ENCODE measurements around the gene SRBD1.

The SRBD1 gene

DNA sequence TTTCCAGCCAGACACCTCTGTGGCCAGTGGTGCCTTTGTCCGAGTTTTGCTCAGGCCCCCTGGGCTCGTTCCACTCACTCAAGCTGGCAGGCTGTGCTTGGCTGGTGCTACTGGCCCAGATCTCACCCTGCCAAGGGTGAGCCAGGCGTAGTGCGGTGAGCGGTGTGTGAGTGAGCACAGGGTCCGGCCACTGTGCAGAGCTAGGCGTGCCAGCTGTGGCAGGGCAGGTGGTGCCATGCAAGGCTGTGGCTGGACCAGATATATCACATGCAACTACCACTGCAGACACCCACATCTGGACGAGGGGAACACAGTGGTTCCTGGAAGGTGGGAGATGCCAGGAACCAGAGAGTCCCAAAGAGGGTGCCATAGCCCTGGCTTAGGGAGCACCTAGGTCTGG, 70.1 kb downstream of the SRBD1 start:
- no peak for DNase-seq

- no peak for DNase-seq
These were observed 77.3 kb downstream of the SRBD1 start for GRCh38 chr2:45533771-45534170.

DNA sequence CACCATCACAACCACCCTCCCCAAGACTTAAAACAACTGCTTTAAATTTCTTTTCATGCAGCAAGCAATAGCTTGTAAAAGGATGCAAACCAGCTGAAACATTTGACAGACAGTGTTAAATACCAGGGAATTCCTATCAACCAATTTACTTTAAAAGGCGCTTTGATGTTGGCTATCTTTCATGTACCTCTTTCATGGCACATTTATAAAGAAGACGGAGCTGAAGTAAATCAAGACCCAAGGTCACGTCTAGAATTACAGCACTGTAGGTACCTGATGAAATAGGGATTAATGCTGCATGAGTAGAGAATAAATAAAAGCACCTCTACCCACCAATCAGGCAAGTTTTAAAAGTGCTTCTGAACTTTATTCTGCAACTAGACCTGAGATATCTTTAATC, 78.9 kb downstream of the SRBD1 start:
- no peak for DNase-seq

DNA sequence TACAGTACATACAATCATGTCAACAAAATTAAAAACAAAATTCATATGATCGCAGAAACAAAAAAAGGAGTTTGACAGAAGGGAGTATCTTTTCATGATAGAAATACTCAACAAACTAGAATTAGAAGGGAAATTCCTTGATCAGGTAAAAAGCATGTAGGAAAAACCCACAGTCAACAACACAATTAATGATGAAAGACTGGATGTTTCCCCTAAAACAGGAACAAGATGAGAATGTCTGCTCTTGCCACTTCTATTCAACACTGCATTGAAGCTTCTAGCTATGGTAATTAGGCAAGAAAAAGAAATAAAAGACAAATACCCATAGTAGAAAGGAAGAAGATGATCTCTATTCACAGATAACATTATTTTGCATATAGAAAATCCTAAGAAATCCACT, 87.1 kb downstream of the SRBD1 start:
- DNase-seq: no peak

- no peak for DNase-seq
These were observed 92.5 kb downstream of the SRBD1 start for GRCh38 chr2:45518546-45518945.

DNA sequence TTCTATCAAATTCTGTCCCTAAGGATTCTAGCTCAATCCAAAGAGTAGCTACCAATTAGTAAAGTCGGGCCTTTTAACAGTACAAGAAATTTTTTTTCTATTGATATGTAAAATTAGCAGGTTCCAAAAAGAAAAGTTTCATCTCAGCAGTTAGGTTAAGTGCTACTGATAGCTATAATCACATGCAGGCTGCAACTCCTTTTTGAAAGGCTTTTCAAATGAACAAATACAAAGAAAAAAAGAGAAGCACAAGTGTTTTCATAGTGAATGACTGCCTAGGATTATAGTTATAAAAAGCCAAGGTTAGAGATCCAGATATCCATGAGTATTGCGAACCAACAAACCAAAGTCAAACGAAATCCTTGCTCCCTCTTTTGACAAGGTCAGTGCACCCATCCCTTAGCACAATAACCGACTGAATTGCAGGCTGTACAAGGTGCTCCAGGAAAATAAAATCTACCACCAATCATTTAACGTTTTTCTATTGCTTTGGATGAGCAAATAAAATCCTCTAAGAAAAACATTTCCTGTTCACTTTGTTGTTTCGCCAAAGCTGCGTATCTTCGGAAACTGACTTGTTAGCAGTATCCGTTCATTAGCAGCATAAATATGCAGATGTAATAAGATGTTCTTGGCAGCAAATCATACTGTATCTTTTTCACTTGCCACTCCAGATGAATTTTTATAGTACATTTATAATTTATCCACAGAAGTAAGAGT, 100.2 kb downstream of the SRBD1 start:
- no peak for DNase-seq

GRCh38 chr2:45506756-45507155, 104.3 kb downstream of the SRBD1 start:
- DNase-seq: no peak

DNA sequence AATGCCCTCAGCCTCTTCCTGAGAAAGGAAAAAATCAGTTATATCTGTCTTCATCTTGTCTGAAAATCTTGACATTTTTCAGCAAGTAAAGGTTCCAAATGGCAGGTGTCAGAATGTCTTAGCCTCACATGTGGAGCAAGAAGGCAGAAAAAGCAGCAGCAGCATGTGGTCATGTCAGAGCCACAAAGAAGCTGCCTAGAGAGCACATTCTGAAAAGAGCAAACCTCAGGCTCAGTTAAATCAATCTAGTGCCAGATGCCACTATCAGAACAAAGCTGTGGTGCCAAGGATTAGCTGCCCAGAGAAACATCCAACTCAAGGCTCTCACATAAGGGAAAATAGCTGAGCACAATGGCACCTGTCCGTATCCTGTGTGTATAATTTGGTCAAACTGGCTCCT, 105.9 kb downstream of the SRBD1 start:
- DNase-seq: no peak

DNA sequence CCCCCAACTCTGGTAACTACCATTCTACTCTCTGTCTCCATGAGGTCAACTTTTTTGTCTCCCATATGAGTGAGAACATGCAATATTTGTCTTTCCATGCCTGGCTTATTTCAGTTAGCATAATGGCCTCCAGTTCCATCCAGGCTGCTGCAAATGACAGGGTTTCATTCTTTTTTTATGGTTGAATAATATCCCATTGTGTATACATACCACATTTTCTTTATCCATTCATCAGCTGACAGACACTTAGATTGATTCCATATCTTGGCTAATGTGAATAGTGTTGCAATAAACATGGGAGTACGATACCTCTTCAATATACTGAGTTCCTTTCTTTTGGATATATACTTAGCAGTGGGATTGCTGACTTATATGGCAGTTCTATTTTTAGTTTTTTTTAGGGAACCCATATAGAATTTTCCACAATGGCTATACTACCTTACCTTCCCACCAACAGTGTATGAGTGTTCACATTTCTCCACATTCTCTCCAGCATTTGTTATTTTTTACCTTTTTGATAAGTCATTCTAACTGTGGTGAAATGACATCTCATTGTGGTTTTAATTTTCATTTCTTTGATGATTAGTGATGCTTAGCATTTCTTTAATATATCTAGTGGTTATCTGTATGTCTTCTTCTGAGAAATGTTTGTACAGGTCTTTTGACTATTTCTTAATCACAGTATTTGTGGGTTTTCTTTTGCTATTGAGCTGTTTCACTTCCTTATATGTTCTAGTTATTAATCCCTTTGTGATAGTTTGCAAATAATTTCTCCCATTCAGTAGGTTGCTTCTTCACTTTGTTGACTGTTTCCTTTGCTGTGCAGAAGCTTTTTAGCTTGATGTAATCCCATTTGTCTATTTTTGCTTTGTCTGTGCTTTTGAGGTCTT, 112.2 kb downstream of the SRBD1 start:
- DNase-seq: no peak

GRCh38 chr2:45497355-45497754, 113.7 kb downstream of the SRBD1 start:
- DNase-seq: no peak

DNA sequence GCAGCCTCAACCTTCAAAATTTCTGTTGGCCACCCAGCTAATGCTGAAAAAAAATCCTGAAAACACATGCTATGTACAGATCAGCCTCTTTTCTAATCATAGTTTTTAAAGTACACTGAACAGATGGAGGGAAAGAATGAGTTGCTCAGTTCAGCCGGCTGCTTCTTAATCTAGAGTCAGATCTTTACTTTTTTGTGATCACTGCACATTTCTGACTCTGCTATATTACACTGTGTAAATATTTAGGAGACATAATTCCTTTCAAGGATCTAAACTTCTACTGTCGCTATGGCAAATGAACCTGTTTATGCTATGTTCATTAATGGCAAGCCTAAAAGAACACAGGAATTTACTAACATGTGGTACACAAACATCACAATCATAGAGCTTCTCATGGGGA, 114.2 kb downstream of the SRBD1 start:
- DNase-seq: no peak

DNA sequence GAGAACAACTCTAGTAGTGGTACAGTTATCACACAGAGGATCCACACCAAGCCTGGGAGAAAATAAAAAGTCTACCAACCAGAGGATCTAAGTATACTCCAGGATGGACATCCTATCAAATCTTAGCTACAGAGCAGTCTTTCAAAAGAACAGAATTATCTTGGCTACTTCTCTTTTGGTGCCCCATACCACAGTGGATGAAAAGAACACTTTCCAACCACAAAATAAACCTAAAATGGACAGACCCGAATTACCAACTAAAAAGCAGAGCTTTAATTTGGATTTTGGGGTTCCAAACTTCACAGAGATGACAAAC, 116.1 kb downstream of the SRBD1 start:
- DNase-seq: no peak

DNA sequence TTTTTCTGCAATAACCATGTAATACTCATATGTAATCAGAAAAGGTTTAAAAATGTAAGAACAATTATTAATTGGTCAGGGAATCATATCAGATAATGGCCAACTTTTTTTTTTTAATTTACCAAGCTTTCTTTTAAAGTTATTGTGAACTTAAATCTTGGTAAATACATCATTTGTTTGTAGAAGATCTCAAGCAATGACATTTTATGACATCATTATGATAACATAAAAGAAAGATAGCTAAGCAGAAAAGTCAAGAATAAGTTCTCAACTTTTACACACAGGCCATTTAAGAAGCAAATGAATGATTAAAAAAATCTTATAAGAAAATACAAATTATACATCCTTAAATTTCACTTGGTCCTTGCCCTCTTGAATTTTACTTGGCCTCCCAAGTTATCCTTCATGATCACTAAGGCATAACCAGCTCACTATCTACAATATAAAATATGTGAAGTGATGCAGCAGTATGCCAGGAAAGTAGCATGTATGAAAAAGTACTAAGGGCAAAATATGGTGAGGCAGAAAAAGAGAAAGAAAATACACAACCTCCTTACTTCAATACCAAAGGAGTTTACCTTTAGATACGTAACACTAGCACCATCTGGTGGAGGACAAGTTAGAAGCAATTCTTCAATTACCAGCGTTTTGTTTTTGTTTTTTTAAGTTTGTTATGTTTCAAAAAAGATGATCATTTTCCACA, 116.6 kb downstream of the SRBD1 start:
- DNase-seq: no peak

DNA sequence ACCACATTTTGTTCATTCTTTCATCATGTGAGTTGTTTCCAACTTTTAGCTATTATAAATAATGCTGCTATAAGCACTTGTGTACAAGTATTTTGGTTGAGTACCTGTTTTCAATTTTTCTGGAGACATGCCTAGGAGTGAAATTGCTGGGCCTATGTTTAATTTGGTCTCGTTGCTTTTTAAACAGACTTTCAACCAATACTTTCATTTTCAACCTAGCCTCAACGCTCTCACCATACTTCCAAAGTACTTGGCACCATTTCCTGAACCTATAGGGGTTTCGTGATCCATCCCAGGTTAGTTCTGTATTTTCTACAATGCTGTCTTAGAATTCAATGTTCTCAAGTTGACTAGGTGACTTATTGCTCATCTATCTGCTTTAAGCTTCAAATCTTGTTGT, 126.1 kb downstream of the SRBD1 start:
- DNase-seq: no peak

DNA sequence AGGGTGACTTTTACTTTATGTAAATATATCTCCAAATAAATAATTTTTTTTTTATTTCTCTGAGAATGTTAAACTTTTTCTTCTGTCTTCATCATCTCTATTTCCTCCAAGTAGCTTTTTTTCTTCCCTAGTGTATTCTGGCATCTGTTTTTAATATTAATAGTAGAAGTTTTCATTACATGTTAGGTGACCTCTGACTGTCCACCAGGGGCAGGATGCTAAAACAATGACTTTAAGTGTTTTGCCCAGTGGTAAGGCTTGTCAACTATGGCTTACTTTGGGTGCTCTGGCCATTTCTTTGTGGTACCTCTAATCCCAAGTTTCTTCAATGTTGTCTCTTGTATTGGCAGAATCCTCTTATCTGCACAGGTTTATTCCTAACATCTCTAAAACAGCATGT, 127.1 kb downstream of the SRBD1 start:
- no peak for DNase-seq

- DNase-seq: no peak
These were observed 133.5 kb downstream of the SRBD1 start for GRCh38 chr2:45477546-45477945.

GRCh38 chr2:45470531-45470930, 140.5 kb downstream of the SRBD1 start:
- DNase-seq: no peak

GRCh38 chr2:45469314-45470099, 141.6 kb downstream of the SRBD1 start:
- no peak for DNase-seq

DNA sequence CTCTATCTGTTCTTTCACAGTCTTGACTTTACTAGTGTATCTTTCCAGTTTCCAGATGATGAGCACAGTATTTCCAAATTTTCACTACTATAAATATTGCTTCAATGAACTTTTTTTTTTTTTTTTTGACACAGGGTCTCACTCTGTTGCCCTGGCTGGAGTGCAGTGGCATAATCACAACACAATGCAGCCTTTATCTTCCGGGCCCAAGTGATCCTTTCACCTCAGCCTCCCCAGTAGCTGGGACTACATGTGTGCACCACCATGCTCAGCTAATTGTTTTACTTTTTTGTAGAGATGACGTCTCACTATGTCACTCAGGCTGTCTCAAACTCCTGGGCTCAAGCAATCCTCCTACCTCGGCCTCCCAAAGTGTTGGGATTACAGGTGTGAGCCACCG, 142.8 kb downstream of the SRBD1 start:
- no peak for DNase-seq

DNA sequence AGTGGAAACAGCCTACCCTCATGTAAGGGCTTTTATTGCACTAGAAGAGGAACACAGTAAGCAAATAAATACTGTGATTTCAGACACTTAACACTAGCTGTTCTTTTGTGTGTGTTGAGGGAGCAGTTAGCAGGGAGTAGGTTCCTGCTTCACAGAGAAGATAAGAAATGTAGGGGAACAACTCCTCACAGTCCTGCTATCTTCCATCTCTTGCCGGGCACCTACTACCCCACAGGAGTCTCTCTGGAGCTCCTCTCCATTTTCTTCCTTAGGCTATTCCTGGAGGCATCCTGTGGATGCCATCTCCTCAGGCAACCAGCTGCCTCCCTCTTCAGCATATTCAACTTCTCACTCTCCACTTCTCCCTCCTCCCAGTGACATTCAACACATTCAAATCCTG, 145.0 kb downstream of the SRBD1 start:
- DNase-seq: no peak

GRCh38 chr2:45460825-45461224, 150.2 kb downstream of the SRBD1 start:
- no peak for DNase-seq

DNA sequence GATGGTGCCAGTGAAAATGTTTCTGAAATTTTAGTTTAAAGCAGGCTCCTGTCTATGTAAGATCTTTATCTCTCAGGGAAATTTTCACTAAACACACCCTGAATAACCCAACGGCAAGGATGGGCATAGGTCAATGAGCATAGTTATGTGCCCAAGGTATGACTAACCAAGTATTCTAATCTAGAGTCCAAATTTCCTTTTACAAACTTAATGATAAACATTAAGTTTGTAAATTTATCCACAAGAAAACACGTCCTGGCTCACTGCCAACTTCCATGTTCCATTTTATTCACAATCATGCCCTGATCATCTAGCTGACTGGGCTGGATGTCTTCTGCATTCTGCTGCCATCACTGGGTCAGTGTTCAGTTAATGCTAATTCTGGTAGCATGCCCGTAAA, 151.2 kb downstream of the SRBD1 start:
- no peak for DNase-seq

- no peak for DNase-seq
These were observed 152.0 kb downstream of the SRBD1 start for GRCh38 chr2:45458909-45459563.

Measured in activated CD8-positive, alpha-beta memory T cell treated with anti-CD3 and anti-CD28 coated beads, Interleukin-2, amount 50 U/mL, for 48 hours (primary cell).